Type B pancreatic cell (in vitro differentiated cells): ENCODE results near the gene DPH5. TPM values are rescaled to one million over a fixed set of nuclear protein-coding genes. Genes with fewer than 3 reads are reported as not detected.
"Not testable (repeated sequence)": the region's sequence is repeated elsewhere in the genome, so short reads cannot be mapped to it uniquely, and the experiment has no call there.

Source experiments
- DNase-seq: peaks from one replicate; pipeline ENCODE4 v3.0.0; 2021; ENCODE audit warnings: mixed read lengths; ENCODE audit not compliant: unreplicated experiment; ENCODE audit errors: extremely low spot score
- H3K27ac Mint-ChIP-seq: 2 replicates; pipeline ENCODE4 v1.8.0; 2021; ENCODE audit warnings: mild to moderate bottlenecking, mixed read lengths
- H3K27me3 Mint-ChIP-seq: 2 replicates; pipeline ENCODE4 v1.8.0; 2021; ENCODE audit warnings: mixed read lengths
- H3K36me3 Mint-ChIP-seq: 2 replicates; pipeline ENCODE4 v1.8.0; 2021; ENCODE audit warnings: mixed read lengths
- H3K4me1 Mint-ChIP-seq: one replicate; pipeline ENCODE4 v1.8.0; 2021; ENCODE audit warnings: mixed read lengths; ENCODE audit not compliant: unreplicated experiment
- H3K4me3 Mint-ChIP-seq: 2 replicates; pipeline ENCODE4 v1.8.0; 2021; ENCODE audit warnings: mild to moderate bottlenecking, mixed read lengths
- H3K9me3 Mint-ChIP-seq: 2 replicates; pipeline ENCODE4 v1.8.0; 2021; ENCODE audit warnings: mixed read lengths
- total RNA-seq: library from RNA; stranded (reverse); gene quantifications from 2 replicates; pipeline ENCODE4 v1.2.1, GENCODE V29; 2021; ENCODE audit warnings: low replicate concordance
- TF ChIP-seq, protein P1 (sequence below): fragments of 200-600 bp; sonication (generic); conservative IDR thresholded peaks from 2 replicates; pipeline ENCODE4 v1.5.0; 2021; ENCODE audit warnings: antibody characterized with exemption, mild to moderate bottlenecking

DPH5 gene
- total RNA-seq, 1 donor from 2014 or later, result 62.0 TPM

- H3K27ac Mint-ChIP-seq, result no peak overlapping the region
- no peaks in the 10 kb centered on the region for H3K27me3 Mint-ChIP-seq
- no peak for DNase-seq
- H3K4me1 Mint-ChIP-seq, result no peaks in the 10 kb centered on the region
- TF ChIP-seq, protein P1, sequence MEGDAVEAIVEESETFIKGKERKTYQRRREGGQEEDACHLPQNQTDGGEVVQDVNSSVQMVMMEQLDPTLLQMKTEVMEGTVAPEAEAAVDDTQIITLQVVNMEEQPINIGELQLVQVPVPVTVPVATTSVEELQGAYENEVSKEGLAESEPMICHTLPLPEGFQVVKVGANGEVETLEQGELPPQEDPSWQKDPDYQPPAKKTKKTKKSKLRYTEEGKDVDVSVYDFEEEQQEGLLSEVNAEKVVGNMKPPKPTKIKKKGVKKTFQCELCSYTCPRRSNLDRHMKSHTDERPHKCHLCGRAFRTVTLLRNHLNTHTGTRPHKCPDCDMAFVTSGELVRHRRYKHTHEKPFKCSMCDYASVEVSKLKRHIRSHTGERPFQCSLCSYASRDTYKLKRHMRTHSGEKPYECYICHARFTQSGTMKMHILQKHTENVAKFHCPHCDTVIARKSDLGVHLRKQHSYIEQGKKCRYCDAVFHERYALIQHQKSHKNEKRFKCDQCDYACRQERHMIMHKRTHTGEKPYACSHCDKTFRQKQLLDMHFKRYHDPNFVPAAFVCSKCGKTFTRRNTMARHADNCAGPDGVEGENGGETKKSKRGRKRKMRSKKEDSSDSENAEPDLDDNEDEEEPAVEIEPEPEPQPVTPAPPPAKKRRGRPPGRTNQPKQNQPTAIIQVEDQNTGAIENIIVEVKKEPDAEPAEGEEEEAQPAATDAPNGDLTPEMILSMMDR, result no peak
- H3K4me3 Mint-ChIP-seq, result no peak overlapping the region
- peaks cover 35% of the 10 kb centered on the region for H3K36me3 Mint-ChIP-seq
- peaks cover 12% of the 10 kb centered on the region for H3K9me3 Mint-ChIP-seq
Observed at GRCh38 chr1:101041300-101041699, 15.7 kb upstream of the DPH5 start.

DNA sequence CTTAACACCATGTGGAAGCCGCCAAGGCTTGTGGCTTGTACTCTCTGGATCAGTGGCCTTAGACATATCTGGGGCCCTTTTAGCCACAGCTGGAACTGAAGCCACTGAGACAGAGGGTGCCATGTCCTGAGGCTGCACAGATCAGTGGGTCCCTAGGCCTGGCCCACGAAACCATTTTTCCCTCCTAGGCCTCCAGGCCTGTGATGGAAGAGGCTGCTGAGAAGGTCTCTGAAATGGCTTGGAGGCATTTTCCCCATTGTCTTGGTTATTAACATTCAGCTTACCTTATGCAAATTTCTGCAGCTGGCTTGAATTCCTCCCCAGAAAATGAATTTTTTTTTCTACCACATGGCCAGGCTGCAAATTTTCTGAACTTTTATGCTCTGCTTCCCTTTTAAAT, 15.1 kb upstream of the DPH5 start:
- no peak overlapping the region for H3K4me3 Mint-ChIP-seq
- H3K27ac Mint-ChIP-seq, result no peak overlapping the region
- no peak for DNase-seq
- H3K4me1 Mint-ChIP-seq, result no peaks in the 10 kb centered on the region
- peaks cover 37% of the 10 kb centered on the region for H3K36me3 Mint-ChIP-seq
- H3K9me3 Mint-ChIP-seq, result peaks cover 12% of the 10 kb centered on the region
- no peaks in the 10 kb centered on the region for H3K27me3 Mint-ChIP-seq
- TF ChIP-seq, protein P1, result no peak

- no peak overlapping the region for H3K27ac Mint-ChIP-seq
- peaks cover 12% of the 10 kb centered on the region for H3K9me3 Mint-ChIP-seq
- H3K36me3 Mint-ChIP-seq, result peaks cover 37% of the 10 kb centered on the region
- no peaks in the 10 kb centered on the region for H3K27me3 Mint-ChIP-seq
- no peak for DNase-seq
- no peak overlapping the region for H3K4me3 Mint-ChIP-seq
- no peaks in the 10 kb centered on the region for H3K4me1 Mint-ChIP-seq
- TF ChIP-seq, protein P1, result no peak
Observed at GRCh38 chr1:101039245-101039644, 13.7 kb upstream of the DPH5 start.

GRCh38 chr1:101037316-101037715, 11.7 kb upstream of the DPH5 start:
- Mint-ChIP-seq H3K4me1 (no peaks in the 10 kb centered on the region), H3K4me3 (no peak overlapping the region), H3K27ac (no peak overlapping the region), H3K36me3 (peaks cover 37% of the 10 kb centered on the region), H3K9me3 (peaks cover 12% of the 10 kb centered on the region), H3K27me3 (no peaks in the 10 kb centered on the region)
- TF ChIP-seq, protein P1, result no peak
- DNase-seq, result no peak

DNA sequence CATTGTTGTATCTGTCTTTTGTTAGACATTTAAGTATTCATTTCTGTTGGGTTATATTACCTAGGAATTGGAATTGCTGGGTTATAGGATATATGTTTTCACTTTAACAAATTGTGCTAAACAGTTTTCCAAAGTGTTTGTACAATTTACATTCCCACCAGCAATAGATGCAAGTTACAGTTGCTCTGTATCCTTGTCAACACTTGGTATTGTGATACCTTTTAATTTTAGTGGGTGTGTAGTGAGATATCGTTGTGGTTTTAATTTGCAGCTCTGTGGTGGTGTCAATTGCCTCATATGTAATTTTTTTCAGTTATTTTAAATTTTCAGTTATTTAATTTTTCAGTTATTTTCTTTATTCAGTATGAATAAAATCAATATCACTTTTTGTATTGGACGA, 7.4 kb upstream of the DPH5 start:
- H3K27ac Mint-ChIP-seq, result no peak overlapping the region
- peaks cover 13% of the 10 kb centered on the region for H3K36me3 Mint-ChIP-seq
- no peak for DNase-seq
- no peaks in the 10 kb centered on the region for H3K4me1 Mint-ChIP-seq
- no peaks in the 10 kb centered on the region for H3K27me3 Mint-ChIP-seq
- no peak overlapping the region for H3K4me3 Mint-ChIP-seq
- TF ChIP-seq, protein P1, result no peak
- no peaks in the 10 kb centered on the region for H3K9me3 Mint-ChIP-seq

DNA sequence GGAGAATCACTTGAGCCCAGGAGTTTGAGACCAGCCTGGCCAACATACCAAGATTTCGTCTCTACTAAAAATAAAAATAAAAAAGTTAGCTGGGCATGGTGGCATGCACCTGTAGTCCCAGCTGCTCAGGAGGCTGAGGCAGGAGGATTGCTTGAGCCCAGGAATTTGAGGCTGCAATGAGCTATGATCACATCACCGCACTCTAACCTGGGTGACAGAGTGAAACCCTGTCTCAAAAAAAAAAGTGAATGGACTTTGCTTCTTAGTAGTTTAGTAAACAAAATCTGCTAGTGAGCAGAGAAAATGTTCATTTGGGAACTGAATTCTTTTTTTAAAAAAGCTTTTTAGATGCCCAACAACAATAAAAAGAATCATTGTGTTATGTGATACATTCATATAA, 6.5 kb upstream of the DPH5 start:
- not testable (repeated sequence) for H3K27ac Mint-ChIP-seq, H3K27me3 Mint-ChIP-seq, H3K4me1 Mint-ChIP-seq, DNase-seq, H3K9me3 Mint-ChIP-seq, H3K4me3 Mint-ChIP-seq
- H3K36me3 Mint-ChIP-seq, result peaks cover 13% of the 10 kb centered on the region
